ENCODE data around the gene ATP6V0C.

The ATP6V0C gene

DNA sequence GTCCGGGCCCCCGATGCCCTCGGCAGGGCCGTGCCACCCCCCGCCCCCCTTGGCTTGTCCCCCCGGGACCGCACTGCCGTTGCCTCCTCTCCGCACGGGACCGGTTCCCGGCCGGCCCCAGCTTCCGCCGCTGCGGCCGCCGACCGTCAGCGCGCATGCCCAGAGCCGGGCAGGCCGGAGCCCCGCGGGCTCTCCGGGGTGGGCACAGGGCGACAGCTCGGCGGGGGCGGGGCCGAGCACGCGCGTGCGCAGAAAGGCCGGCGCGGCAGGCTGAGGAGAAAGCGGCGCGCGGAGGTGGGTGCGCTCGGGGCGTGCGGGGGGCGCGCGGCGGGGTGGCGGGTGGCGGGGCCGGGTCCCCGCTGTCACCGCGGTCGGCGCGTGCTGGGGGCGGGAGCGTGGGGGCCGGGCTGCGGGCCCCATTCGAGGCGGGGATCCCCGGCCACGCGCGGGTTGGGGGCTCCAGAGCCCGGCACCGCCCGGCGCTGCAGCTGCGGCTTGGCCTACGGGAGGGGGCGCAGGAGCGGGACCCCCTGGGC, 38.8 kb upstream of the ATP6V0C start, which contains the start of gene TBC1D24:
TBC1D24 (plus strand) TSS at position 251 of the 536 bp plus-strand sequence. CDS start 21,022 bp downstream, outside the sequence.
- in situ Hi-C loops (cut with MboI; ENCODE audit: low sequenced_read_pairs): loop anchor here (25.0 kb wide), 1 partner anchor 463 kb away; the partner anchor contains the start of genes NPW and ZNF598

DNA sequence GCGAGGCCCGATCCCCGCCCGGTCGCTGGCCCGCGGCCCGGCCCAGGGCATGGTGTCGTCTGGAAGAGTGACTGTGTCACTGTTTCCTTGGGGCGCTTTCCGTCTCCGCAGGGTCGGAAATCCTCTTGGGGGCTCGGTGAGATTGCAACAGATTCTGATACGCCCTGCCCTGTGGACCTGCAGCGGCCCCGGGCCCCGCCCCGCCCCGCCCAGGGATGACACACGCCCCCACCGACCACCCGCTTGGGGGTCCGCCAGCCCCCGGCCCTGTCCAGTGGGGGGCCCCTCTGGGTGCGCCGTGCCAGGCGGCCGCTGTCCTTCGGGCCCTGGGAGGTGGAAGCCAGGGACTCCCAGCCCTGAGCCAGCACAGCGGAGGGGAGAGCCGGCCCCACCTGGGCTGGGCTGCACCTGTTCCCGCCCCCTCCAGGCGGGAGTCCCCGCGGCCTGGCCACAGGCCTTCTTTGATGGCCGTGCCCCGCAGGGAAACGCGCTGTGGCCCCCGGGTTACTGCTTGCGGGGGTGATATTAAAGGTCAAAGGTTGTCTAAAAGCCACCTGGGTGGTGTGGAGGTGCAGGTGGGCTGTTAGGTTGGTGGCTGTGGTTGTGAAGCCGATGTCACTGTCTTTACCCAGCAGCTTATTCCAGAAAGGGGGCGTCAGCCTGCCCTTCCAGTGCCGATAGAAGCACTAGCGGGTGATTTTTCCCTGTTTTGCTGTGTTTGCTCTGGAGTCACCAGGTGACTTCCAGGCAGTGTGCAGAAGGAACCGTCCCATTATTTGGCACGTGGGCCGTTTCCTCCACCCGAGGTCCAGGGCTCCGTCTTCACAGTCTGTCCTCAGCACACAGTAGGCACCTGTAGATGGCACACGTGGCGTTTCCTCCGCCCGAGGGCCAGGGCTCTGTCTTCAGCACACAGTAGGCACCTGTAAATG, 38.1 kb upstream of the ATP6V0C start:
- in situ Hi-C loops (cut with MboI; ENCODE audit: low sequenced_read_pairs): loop anchor here (25.0 kb wide), 1 partner anchor 463 kb away; the partner anchor contains the start of genes NPW and ZNF598

DNA sequence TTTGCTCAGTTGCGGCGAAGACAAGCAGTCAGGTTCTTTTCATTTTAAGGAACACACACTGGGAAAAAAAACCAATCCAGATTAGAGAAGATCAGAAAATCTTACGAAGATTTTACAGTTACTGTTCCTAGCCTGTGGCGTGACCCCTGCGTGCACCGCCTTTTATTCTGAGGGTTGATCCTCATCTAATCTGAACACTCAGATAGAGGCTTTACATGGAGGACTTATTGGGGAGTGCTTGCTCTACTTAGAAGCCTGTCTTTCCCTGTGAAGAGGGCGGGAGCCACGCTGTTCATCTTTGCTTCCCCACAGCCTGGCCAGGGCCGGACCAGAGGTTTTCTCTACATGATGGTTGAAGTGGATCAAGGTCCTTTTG, 37.4 kb upstream of the ATP6V0C start:
- in situ Hi-C loops (cut with MboI; ENCODE audit: low sequenced_read_pairs): loop anchor here (25.0 kb wide), 1 partner anchor 464 kb away; the partner anchor contains the start of genes NPW and ZNF598

GRCh38 chr16:2476741-2477140, 37.0 kb upstream of the ATP6V0C start:
- in situ Hi-C loops (cut with MboI; ENCODE audit: low sequenced_read_pairs): loop anchor here (25.0 kb wide), 1 partner anchor 464 kb away; the partner anchor contains the start of genes NPW and ZNF598

DNA sequence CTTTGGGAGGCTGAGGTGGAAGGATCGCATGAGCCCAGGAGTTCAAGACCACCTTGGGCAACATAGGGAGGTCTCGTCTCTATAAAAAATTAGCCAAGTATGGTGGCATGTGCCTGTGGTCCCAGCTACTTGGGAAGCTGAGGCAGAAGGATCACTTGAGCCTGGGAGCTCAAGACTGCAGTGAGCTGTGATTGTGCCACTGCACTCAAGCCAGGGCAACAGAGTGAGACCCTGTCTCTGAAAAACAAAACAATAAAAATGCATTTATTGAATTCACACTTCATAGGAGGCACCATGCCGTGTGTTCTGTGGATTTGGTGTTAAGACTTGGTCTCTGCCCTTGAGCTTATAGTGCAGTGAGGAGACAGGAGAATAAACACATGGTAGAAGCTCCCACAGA, 36.4 kb upstream of the ATP6V0C start:
- in situ Hi-C loops (cut with MboI; ENCODE audit: low sequenced_read_pairs): loop anchor here (25.0 kb wide), 1 partner anchor 465 kb away; the partner anchor contains the start of genes NPW and ZNF598

DNA sequence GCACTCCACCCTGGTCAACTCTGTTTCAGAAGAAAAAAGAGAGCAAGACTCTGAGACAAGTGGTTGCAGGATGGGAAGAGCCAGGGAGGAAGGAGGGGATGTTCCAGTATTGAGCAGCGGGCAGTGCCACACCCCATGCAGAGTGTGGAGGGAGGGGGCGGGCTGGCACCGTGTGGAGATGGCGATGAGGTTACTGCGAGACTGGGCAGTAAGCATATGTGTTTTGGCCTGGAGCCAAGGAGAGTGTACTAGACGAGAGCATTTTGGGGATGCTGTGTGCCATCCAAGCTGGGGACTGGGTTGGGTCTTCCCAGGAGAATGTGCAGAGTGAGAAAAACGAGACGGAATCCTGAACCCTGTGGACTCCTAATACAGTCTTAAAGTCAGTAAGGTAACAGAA, 35.5 kb upstream of the ATP6V0C start:
- in situ Hi-C loops (cut with MboI; ENCODE audit: low sequenced_read_pairs): loop anchor here (25.0 kb wide), 1 partner anchor 466 kb away; the partner anchor contains the start of genes NPW and ZNF598

DNA sequence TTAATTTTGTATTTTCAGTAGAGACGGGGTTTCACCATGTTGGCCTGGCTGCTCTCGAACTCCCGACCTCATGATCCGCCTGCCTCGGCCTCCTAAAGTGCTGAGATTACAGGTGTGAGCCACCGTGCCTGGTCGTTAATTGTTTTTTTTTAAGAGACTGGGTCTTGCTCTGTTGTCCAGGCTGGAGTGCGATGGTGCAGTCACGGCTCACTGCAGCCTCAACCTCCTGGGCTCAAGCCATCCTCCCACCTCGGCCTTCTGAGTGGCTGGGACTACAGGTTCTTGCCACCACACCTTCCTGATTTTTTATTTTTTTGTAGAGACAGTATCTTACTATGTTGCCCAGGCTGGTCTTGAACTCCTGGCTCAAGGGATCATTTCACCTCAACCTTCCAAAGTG, 33.8 kb upstream of the ATP6V0C start:
- in situ Hi-C loops (cut with MboI; ENCODE audit: low sequenced_read_pairs): loop anchor here (10.0 to 25.0 kb wide), 2 partner anchors 55 to 468 kb away; partner anchors contain the start of genes CCNF, NPW and ZNF598

GRCh38 chr16:2480948-2481347, 32.8 kb upstream of the ATP6V0C start:
- in situ Hi-C loops (cut with MboI; ENCODE audit: low sequenced_read_pairs): loop anchor here (10.0 to 25.0 kb wide), 2 partner anchors 56 to 469 kb away; partner anchors contain the start of genes CCNF, NPW and ZNF598

DNA sequence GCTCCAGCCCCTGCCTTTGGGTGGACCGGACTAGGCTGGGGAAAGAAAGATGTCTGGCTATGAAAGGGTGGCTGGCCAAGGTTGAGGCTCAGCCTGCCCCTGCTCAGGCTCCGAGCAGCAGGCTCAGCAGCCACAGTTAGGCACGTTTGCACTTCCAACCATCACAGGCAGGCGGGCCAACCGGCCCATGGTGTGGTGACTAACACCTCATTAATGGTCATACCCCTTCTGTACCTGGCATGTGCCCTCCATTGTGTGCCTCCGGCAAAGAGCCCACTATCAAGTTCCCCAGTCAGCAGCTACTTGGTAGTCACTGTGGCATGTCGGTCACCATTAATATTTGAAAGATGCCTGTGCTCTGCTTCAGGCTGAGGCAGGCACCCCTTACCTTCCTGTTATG, 32.1 kb upstream of the ATP6V0C start:
- in situ Hi-C loops (cut with MboI; ENCODE audit: low sequenced_read_pairs): loop anchor here (10.0 to 25.0 kb wide), 2 partner anchors 57 to 469 kb away; partner anchors contain the start of genes CCNF, NPW and ZNF598

DNA sequence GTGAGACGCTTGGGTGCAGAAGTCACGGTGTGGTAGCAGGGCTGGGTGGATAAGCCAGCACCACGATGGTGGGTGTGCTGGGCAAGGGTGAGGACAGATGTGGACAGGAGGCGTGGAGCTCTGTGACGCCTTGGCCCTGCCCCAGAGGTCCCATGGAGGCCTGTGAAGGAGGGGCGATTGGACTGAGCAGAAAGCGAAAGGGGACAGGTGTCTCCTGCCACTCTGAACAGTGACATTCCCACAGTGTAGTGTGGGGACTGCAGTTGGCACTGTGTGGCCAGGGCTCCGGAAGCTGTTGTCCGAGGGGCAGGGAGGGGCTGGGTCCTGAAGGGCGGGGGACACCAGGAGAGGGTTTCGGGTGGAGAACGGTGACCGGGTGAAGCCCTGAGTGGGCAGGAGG, 31.5 kb upstream of the ATP6V0C start:
- in situ Hi-C loops (cut with MboI; ENCODE audit: low sequenced_read_pairs): loop anchor here (10.0 to 25.0 kb wide), 2 partner anchors 57 to 470 kb away; partner anchors contain the start of genes CCNF, NPW and ZNF598

DNA sequence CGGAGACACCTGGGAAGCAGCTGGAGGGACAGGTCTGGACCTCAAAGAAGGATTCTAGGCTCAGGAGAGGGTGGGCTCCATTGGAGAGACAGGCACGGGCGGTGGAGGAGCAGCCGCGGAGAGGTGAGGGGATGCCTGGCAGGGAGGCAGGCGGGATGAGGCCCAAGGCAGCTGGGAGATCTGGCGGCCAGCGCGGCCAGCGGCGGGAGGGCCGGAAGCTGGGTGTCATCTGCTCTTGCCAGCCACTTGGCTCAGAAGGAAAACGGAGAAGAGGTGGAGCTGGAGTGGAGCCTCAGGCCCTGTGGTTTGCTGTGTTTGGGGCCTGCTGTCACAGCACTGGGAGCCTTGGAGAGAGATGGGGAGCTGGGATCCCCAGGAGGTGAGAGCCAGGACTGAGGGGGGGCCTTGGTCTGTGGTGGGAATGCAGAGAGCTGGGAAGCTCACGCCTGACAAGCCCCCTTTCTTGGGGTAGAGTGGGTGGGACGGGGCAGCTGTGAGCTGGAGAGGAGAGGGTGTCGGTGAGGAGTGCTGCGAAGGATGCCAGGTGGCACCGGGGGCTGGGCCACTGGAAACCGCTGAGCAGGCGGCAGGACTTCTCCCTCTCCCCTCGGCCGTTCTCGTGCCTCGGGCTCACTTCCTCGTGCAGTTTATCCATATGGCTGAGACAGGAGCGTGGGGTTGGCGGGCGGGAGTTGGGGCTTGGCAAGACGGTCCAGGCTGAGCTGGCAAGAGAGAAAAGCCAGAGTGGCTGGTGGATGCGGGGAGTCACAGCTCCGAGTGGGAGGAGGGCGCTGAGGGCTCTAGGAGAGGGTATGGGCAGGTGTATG, 30.8 kb upstream of the ATP6V0C start:
- in situ Hi-C loops (cut with MboI; ENCODE audit: low sequenced_read_pairs): loop anchor here (10.0 to 25.0 kb wide), 2 partner anchors 58 to 471 kb away; partner anchors contain the start of genes CCNF, NPW and ZNF598

- in situ Hi-C loops (cut with MboI; ENCODE audit: low sequenced_read_pairs): loop anchor here (10.0 to 25.0 kb wide), 2 partner anchors 59 to 472 kb away; partner anchors contain the start of genes CCNF, NPW and ZNF598
Observed at GRCh38 chr16:2483939-2484897, 29.5 kb upstream of the ATP6V0C start.

GRCh38 chr16:2484898-2485508, 28.7 kb upstream of the ATP6V0C start:
- in situ Hi-C loops (cut with MboI; ENCODE audit: low sequenced_read_pairs): loop anchor here (10.0 to 25.0 kb wide), 2 partner anchors 60 to 473 kb away; partner anchors contain the start of genes CCNF, NPW and ZNF598

DNA sequence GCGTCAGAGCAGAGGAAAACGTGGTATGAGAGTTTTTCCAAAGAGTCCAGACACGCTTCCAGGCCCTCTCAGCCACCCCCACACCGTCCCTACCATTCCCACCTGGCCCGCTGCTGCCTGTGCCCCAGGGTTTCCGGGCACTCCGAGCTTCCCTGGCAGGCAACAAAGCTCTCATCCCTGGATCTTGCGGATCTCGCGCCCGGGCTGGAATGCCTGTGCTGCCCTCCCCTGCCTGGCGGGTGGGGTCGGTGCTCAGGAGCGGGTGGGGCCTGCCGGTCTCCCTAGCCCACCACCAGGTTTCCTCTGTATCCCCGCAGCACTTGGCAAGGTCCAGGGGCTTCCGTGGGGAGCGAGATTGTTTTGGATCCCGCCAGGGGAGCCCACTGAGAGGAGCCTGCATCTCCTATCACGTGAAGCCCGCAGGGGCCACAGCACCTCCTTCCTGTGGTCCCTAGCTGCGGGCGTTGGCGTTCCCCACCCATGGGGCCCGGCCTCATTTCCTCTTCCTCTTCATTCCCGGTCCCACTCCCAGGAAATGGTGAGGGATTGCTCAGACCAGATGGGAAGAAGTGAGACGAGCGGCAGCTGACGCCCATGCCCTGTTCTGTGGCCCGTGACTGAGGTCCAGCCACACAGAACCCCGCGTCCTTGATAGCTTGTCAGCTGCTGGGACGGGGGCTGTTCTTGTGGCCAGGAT, 27.8 kb upstream of the ATP6V0C start:
- in situ Hi-C loops (cut with MboI; ENCODE audit: low sequenced_read_pairs): loop anchor here (10.0 to 25.0 kb wide), 2 partner anchors 61 to 474 kb away; partner anchors contain the start of genes CCNF, NPW and ZNF598

DNA sequence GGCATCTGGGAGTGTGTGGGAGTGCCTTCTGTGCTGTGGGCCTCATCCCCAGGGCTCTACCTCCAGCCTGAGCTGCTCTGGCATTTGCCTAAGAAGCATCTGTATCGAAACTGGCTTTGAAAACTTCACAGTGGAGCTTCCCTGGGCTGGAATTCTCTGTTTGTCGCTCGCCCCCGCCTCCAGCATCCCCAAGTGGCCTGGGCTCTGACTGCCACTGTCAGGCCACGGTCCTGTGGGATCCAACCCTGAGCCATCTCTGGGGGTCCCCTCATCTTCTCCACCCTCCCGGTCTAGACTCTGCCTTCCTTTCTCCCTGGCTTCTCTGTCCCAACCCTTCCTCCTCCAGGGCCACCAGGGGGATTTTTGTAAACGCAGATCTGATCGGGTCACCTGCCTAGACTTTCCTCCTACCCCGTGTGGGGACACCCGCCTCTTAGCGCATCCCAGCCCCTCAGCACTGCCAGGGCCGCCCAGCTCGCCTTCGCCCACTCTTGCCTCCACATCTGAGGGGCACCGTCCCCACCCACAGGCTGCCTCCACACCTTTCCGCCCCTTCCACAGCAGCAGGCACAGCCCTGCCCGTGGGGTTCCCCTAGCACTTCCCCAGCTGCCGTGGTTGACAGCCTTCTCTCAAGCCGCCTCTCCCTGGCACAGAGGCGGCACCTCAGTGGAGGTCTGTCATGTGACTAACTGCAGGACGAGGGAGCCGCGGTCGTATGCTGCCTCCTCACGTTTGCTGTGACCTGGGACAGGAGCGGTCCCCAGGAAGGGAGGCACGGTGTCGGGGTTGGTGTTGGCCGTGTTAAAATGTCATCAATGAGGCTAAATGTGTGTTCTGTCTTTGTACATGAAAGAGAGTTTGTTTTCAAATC, 26.9 kb upstream of the ATP6V0C start:
- in situ Hi-C loops (cut with MboI; ENCODE audit: low sequenced_read_pairs): loop anchor here (10.0 to 25.0 kb wide), 2 partner anchors 62 to 475 kb away; partner anchors contain the start of genes CCNF, NPW and ZNF598

- in situ Hi-C loops (cut with MboI; ENCODE audit: low sequenced_read_pairs): loop anchor here (10.0 to 25.0 kb wide), 2 partner anchors 63 to 475 kb away; partner anchors contain the start of genes CCNF, NPW and ZNF598
Observed at GRCh38 chr16:2487517-2487842, 26.3 kb upstream of the ATP6V0C start.

Data from HL-60/S4 treated with retinoic acid at 250 ng/mL for 4 days and 3 days (cell line).